K562 (cell line): ENCODE results near the gene CRLF1. TPM values are rescaled to one million over a fixed set of nuclear protein-coding genes. Genes with fewer than 3 reads are reported as not detected.

Experiments
- ATAC-seq: fragments of 200-7000 bp; cut with Tn5 transposase; 3 replicates; pipeline ENCODE4 v1.9.1; 2020; ENCODE audit warnings: moderate library complexity
- BruUV-seq: library from RNA; stranded (reverse); fragments of 400-500 nt; replicated peaks from 2 replicates; lab custom pipeline; 2021; lab: Mats Ljungman, UMichigan
- CTCF ChIA-PET: fragments of 300-600 bp; formaldehyde crosslinking; extraction: SDS; loops from one replicate; lab custom pipeline; 2021; ENCODE audit warnings: low intra/inter-chr PET ratio; lab: Yijun Ruan, JAX
- POLR2A ChIA-PET: fragments of 300-600, 350-650 bp; sonication (Branson Sonifier 250); formaldehyde crosslinking; extraction: SDS; loops from one replicate; lab custom pipeline; 2021; ENCODE audit warnings: antibody characterized with exemption, inconsistent platforms; lab: Yijun Ruan, JAX
- DNase-seq, 4 experiments: peaks; one replicate each; pipeline versions ENCODE4 v3.0.0 to v3.0.0-alpha.2; 2011 to 2018; ENCODE audit warnings: low spot score in 3 of 4, mixed read lengths in 3 of 4; ENCODE audit errors: extremely low read depth in 1 of 4
- FAIRE-seq: peaks from 2 replicates; lab custom pipeline; 2011; peaks lifted over from hg19 to GRCh38; lab: Jason Lieb, UNC
- H2AFZ ChIP-seq: 2 replicates; pipeline ENCODE4 v1.6.0; 2011; ENCODE audit warnings: low read depth, low read length, control low read depth, inconsistent platforms
- H3K27ac ChIP-seq: fragments of 200-600 bp; 3 replicates; pipeline ENCODE4 v1.8.0; 2011; ENCODE audit warnings: low read depth, mild to moderate bottlenecking, control low read depth, inconsistent platforms, low read length, moderate library complexity, mixed read lengths; ENCODE audit errors: extremely low read depth
- H3K27me3 ChIP-seq, 2 experiments: fragments of 300-600 bp in 1 of 2; 2 replicates in 1 of 2; 3 replicates in 1 of 2; pipeline versions ENCODE4 v1.6.0 to v1.8.0; 2011; ENCODE audit warnings: inconsistent platforms in 2 of 2, low read length in 2 of 2, mild to moderate bottlenecking in 1 of 2, mixed read lengths in 1 of 2, moderate library complexity in 1 of 2; ENCODE audit not compliant: control insufficient read depth in 2 of 2, insufficient read depth in 2 of 2
- H3K36me3 ChIP-seq: fragments of 300-600 bp; 3 replicates; pipeline ENCODE4 v1.8.0; 2011; ENCODE audit warnings: mild to moderate bottlenecking, low read length, inconsistent platforms; ENCODE audit not compliant: control insufficient read depth, insufficient read depth
- H3K4me1 ChIP-seq, 2 experiments: fragments of 200-600 bp in 1 of 2; replicated peaks in 1 of 2; 2 replicates in 1 of 2; 3 replicates in 1 of 2; pipeline versions ENCODE4 v1.5.1 to v1.8.0; 2011; ENCODE audit warnings: inconsistent platforms in 2 of 2, low read length in 2 of 2, mild to moderate bottlenecking in 1 of 2, mixed read lengths in 1 of 2, moderate library complexity in 1 of 2; ENCODE audit not compliant: control insufficient read depth in 2 of 2, insufficient read depth in 2 of 2
- H3K4me2 ChIP-seq: 2 replicates; pipeline ENCODE4 v1.6.1; 2011; ENCODE audit warnings: low read length, control low read depth, inconsistent platforms, mixed read lengths; ENCODE audit not compliant: insufficient read depth
- H3K4me3 ChIP-seq: fragments of 200-600 bp; sonication (generic), shearing (Covaris generic); 2 replicates; pipeline ENCODE4 v1.5.1; 2016; ENCODE audit warnings: control low read depth, inconsistent platforms
- H3K79me2 ChIP-seq: fragments of 200-600 bp; 3 replicates; pipeline ENCODE4 v1.8.0; 2011; ENCODE audit warnings: low read length, inconsistent platforms; ENCODE audit not compliant: control insufficient read depth, insufficient read depth
- H3K9ac ChIP-seq, 2 experiments: 2 replicates each; pipeline versions ENCODE4 v1.6.0 to v1.6.1; 2011; ENCODE audit warnings: low read depth in 2 of 2, low read length in 2 of 2, control low read depth in 1 of 2, inconsistent platforms in 1 of 2, mild to moderate bottlenecking in 1 of 2, mixed read lengths in 1 of 2; ENCODE audit not compliant: insufficient read depth in 1 of 2
- H3K9me1 ChIP-seq: one replicate; pipeline ENCODE4 v1.6.0; 2011; ENCODE audit warnings: inconsistent platforms, mild to moderate bottlenecking, low read length, moderate library complexity; ENCODE audit not compliant: control insufficient read depth, insufficient read depth
- H3K9me3 ChIP-seq: replicated peaks from 2 replicates; pipeline ENCODE4 v1.5.1; 2011; ENCODE audit warnings: low read depth, low read length, inconsistent platforms; ENCODE audit not compliant: control insufficient read depth, insufficient read depth
- H4K20me1 ChIP-seq: replicated peaks from 2 replicates; pipeline ENCODE4 v1.6.1; 2011; ENCODE audit warnings: low read length, inconsistent platforms, mixed read lengths; ENCODE audit not compliant: control insufficient read depth, insufficient read depth
- BACH1 ChIP-seq: fragments of 200-800 bp; sonication (Bioruptor generic); IDR thresholded peaks from 2 replicates; pipeline ENCODE4 v1.6.1; 2016; ENCODE audit warnings: missing genetic modification characterization, missing compliant biosample characterization
- FOXK1 ChIP-seq: sonication (generic); formaldehyde crosslinking; IDR thresholded peaks from 2 replicates; pipeline ENCODE4 v1.8.0; 2022; ENCODE audit warnings: missing genetic modification reagents, mild to moderate bottlenecking, borderline replicate concordance
- FOXK2 ChIP-seq, 2 experiments: fragments of 450-650 bp; IDR thresholded peaks in 1 of 2; conservative IDR thresholded peaks in 1 of 2; 2 replicates each; pipeline ENCODE4 v1.6.1; 2016; ENCODE audit warnings: low read depth in 2 of 2, mild to moderate bottlenecking in 1 of 2
- HLTF ChIP-seq: fragments of 450-650 bp; IDR thresholded peaks from 2 replicates; pipeline ENCODE4 v1.6.1; 2016
- JUNB ChIP-seq: fragments of 450-650 bp; formaldehyde crosslinking; conservative IDR thresholded peaks from 2 replicates; pipeline ENCODE4 v1.4.0; 2020; ENCODE audit warnings: mild to moderate bottlenecking
- KLF16 ChIP-seq: IDR thresholded peaks from 2 replicates; pipeline ENCODE4 v1.6.1; 2016; ENCODE audit warnings: antibody characterized with exemption
- L3MBTL2 ChIP-seq: fragments of 450-650 bp; IDR thresholded peaks from 2 replicates; pipeline ENCODE4 v1.6.1; 2016; ENCODE audit warnings: mild to moderate bottlenecking, moderate library complexity
- LARP7 ChIP-seq: fragments of 450-650 bp; IDR thresholded peaks from 2 replicates; pipeline ENCODE4 v1.6.1; 2016
- MAZ ChIP-seq, 2 experiments: fragments of 450-650 bp in 1 of 2; sonication (generic) in 1 of 2; formaldehyde crosslinking; IDR thresholded peaks in 1 of 2; conservative IDR thresholded peaks in 1 of 2; 2 replicates each; pipeline versions ENCODE4 v1.4.0 to v1.5.0; 2020; ENCODE audit warnings: mild to moderate bottlenecking in 1 of 2, missing genetic modification reagents in 1 of 2
- MTA1 ChIP-seq: fragments of 450-650 bp; IDR thresholded peaks from 2 replicates; pipeline ENCODE4 v1.6.1; 2017; ENCODE audit warnings: borderline replicate concordance
- MXI1 ChIP-seq: IDR thresholded peaks from 2 replicates; pipeline ENCODE4 v1.6.1; 2011; ENCODE audit warnings: low read depth, mild to moderate bottlenecking, improper control_type of control experiment, low read length
- NBN ChIP-seq: fragments of 450-650 bp; IDR thresholded peaks from 2 replicates; pipeline ENCODE4 v1.6.1; 2016; ENCODE audit warnings: low read depth, mild to moderate bottlenecking
- NCOR1 ChIP-seq: fragments of 450-650 bp; IDR thresholded peaks from 2 replicates; pipeline ENCODE4 v1.6.1; 2016; ENCODE audit warnings: mild to moderate bottlenecking, moderate library complexity
- NFRKB ChIP-seq: fragments of 450-650 bp; IDR thresholded peaks from 2 replicates; pipeline ENCODE4 v1.6.1; 2016; ENCODE audit warnings: low read depth
- PCBP1 ChIP-seq: fragments of 200-400 bp; formaldehyde crosslinking; IDR thresholded peaks from 2 replicates; pipeline ENCODE4 v1.6.1; 2018; ENCODE audit warnings: mild to moderate bottlenecking, low read depth, low read length; ENCODE audit not compliant: poor library complexity, severe bottlenecking
- POLR2G ChIP-seq: fragments of 200-400 bp; formaldehyde crosslinking; IDR thresholded peaks from 2 replicates; pipeline ENCODE4 v1.6.1; 2017; ENCODE audit warnings: low read depth, mild to moderate bottlenecking, antibody characterized with exemption, low read length, moderate library complexity
- RBM25 ChIP-seq: fragments of 200-400 bp; formaldehyde crosslinking; IDR thresholded peaks from 2 replicates; pipeline ENCODE4 v1.6.1; 2018; ENCODE audit warnings: low read length, low read depth, moderate library complexity; ENCODE audit not compliant: severe bottlenecking
- SMARCE1 ChIP-seq: fragments of 450-650 bp; IDR thresholded peaks from 2 replicates; pipeline ENCODE4 v1.7.1; 2016; ENCODE audit warnings: mild to moderate bottlenecking
- ZC3H4 ChIP-seq: sonication (generic); formaldehyde crosslinking; IDR thresholded peaks from 2 replicates; pipeline ENCODE4 v1.9.0; 2021; ENCODE audit warnings: missing genetic modification reagents, borderline replicate concordance
- ZFP1 ChIP-seq: fragments of 450-650 bp; formaldehyde crosslinking; IDR thresholded peaks from 2 replicates; pipeline ENCODE4 v1.4.0; 2020; ENCODE audit warnings: mild to moderate bottlenecking, mixed read lengths
- ZNF184 ChIP-seq: sonication (generic); formaldehyde crosslinking; IDR thresholded peaks from 2 replicates; pipeline ENCODE4 v1.5.0; 2020; ENCODE audit warnings: missing genetic modification reagents
- ZNF324 ChIP-seq: fragments of 250-450 bp; sonication (Bioruptor Pico); IDR thresholded peaks from 2 replicates; pipeline ENCODE4 v1.4.0; 2020; ENCODE audit warnings: mild to moderate bottlenecking
- WGBS: fragments of 100-300 bp; shearing (Covaris generic); methylation state at CpG from one replicate; pipeline ENCODE4 v1.1.6; 2016; ENCODE audit warnings: low coverage, mixed read lengths; ENCODE audit not compliant: insufficient coverage; ENCODE audit errors: missing lambda C conversion rate; 5-methylcytosine and 5-hydroxymethylcytosine counted together
- in situ Hi-C: fragments of 300-500 bp; cut with MboI; formaldehyde crosslinking; loops from 4 replicates; pipeline ENCODE4 v1.15.0; 2018; ENCODE audit warnings: inconsistent platforms, mixed read lengths
- intact Hi-C: fragments of 100-400 bp; cut with micrococcal nuclease; formaldehyde crosslinking; loops from 2 replicates; pipeline ENCODE4 v1.14.2; 2022
- polyA plus RNA-seq, 8 experiments: library from polyadenylated mRNA; depleted of rRNA in 4 of 8; stranded (reverse) in 5 of 8; unstranded in 3 of 8; fragments of >200 nt; fragmentation: Nextera tagmentation in 2 of 8; fragmentation: Illumina TruSeq in 1 of 8; extraction: Ambion mirVana in 2 of 8; extraction: Trizol in 1 of 8; gene quantifications; 2 replicates each; pipeline versions ENCODE4 v1.2.1 to v1.2.3, GENCODE V29; 2011 to 2014; ENCODE audit warnings: inconsistent platforms in 1 of 8, missing spikeins in 1 of 8
- total RNA-seq, 7 experiments: library from RNA; depleted of rRNA in 6 of 7; stranded (reverse); fragments of >200 nt in 6 of 7; fragmentation: Illumina TruSeq in 2 of 7; extraction: Trizol in 2 of 7; gene quantifications; 2 replicates each; pipeline versions ENCODE4 v1.2.1 to v1.2.3, GENCODE V29; 2011 to 2021; ENCODE audit warnings: low replicate concordance in 1 of 7
- TF ChIP-seq, protein P1 (sequence below): fragments of 450-650 bp; formaldehyde crosslinking; IDR thresholded peaks from 2 replicates; pipeline ENCODE4 v1.4.0; 2020; ENCODE audit warnings: mild to moderate bottlenecking, moderate library complexity

Gene CRLF1
- total and polyA plus RNA-seq, 9 of the 15 experiments (the other 6 are each of a cell fraction or from before 2014, with no cell fraction given): 0.85 to 3.6 (median 1.7) TPM

- H2AFZ ChIP-seq: peak overlapping the region; percentile 79
- FAIRE-seq: peak; percentile 80
- H3K9ac ChIP-seq: peak overlapping the region; percentile 85 to 93
- no peaks in the 10 kb centered on the region for H3K9me3 ChIP-seq
- 10% methylated on average over 16 of the region's 16 CpGs for WGBS
- peak overlapping the region; percentile 89 for H3K4me2 ChIP-seq
- intact Hi-C loops: loop anchor here (2.0 kb wide), 2 partner anchors 17 to 67 kb away; partner anchors contain the start of gene UBA52
- peak overlapping the region; percentile 79 for H3K27ac ChIP-seq
- ChIA-PET CTCF (interaction anchor here (1.6 kb wide), 1 partner anchor 260 kb away, joined by 4 read pairs; no protein-coding TSS in a partner anchor), POLR2A (interaction anchor here (0.7 to 5.4 kb wide), 10 partner anchors 9 to 347 kb away, joined by 3 to 39 read pairs (median 4); partner anchors contain the start of genes KXD1 and UBA52)
- DNase-seq: peak in 2 of 4 experiments; percentile 18 to 46
- BruUV-seq: TSS peak; percentile 90
- ATAC-seq: peak; percentile 1
- no peaks in the 10 kb centered on the region for H3K27me3 ChIP-seq
- H3K4me3 ChIP-seq: peak overlapping the region; percentile 71
- H3K36me3 ChIP-seq: peaks cover 5% of the 10 kb centered on the region; the same call in 2 of the 3 replicates
- peaks cover 24% of the 10 kb centered on the region for H3K79me2 ChIP-seq
- peaks cover 6% of the 10 kb centered on the region; the same call in 1 of the 2 replicates for H4K20me1 ChIP-seq
- in situ Hi-C loops: no loop called here
- no peaks in the 10 kb centered on the region for H3K9me1 ChIP-seq
- H3K4me1 ChIP-seq: peaks cover 14 to 53% of the 10 kb centered on the region in 2 experiments
- no peak for TF ChIP-seq MXI1
- no peak for TF ChIP-seq PCBP1
- no peak for TF ChIP-seq HLTF
- TF ChIP-seq ZFP1 (CRISPR knock-in tag): no peak
- TF ChIP-seq L3MBTL2: peak; percentile 35; the same call in 1 of the 2 replicates
- no peak for TF ChIP-seq BACH1 (tag)
- TF ChIP-seq RBM25: no peak
- no peak for TF ChIP-seq KLF16
- TF ChIP-seq, protein P1, sequence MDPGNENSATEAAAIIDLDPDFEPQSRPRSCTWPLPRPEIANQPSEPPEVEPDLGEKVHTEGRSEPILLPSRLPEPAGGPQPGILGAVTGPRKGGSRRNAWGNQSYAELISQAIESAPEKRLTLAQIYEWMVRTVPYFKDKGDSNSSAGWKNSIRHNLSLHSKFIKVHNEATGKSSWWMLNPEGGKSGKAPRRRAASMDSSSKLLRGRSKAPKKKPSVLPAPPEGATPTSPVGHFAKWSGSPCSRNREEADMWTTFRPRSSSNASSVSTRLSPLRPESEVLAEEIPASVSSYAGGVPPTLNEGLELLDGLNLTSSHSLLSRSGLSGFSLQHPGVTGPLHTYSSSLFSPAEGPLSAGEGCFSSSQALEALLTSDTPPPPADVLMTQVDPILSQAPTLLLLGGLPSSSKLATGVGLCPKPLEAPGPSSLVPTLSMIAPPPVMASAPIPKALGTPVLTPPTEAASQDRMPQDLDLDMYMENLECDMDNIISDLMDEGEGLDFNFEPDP (CRISPR knock-in tag): no peak
- no peak for TF ChIP-seq NBN
- TF ChIP-seq POLR2G: no peak
- TF ChIP-seq MAZ (CRISPR knock-in tag; conservative IDR thresholded peaks at IDR 0.05 in 1 of 2, IDR thresholded peaks at IDR 0.05 in 1 of 2): no peak
- no peak for TF ChIP-seq LARP7
- TF ChIP-seq ZNF184 (CRISPR knock-in tag): no peak
- no peak for TF ChIP-seq MTA1
- no peak for TF ChIP-seq NFRKB
- no peak for TF ChIP-seq JUNB
- TF ChIP-seq FOXK1: 0 out of 2 replicates have a peak, but pooled peaks have one; percentile 15
- no peak for TF ChIP-seq NCOR1
- no peak for TF ChIP-seq ZC3H4 (CRISPR knock-in tag)
- peak; percentile 56; the same call in 1 of the 2 replicates for TF ChIP-seq SMARCE1
- no peak for TF ChIP-seq FOXK2 (conservative IDR thresholded peaks at IDR 0.05 in 1 of 2, IDR thresholded peaks at IDR 0.05 in 1 of 2; ENCODE audit: low read depth in 2 of 2)
- no peak for TF ChIP-seq ZNF324 (CRISPR knock-in tag)
Measured at GRCh38 chr19:18587962-18588610, 18.5 kb downstream of the CRLF1 start.
